Measurements from ENCODE around the gene ASCL5. TPM values are rescaled to one million over a fixed set of nuclear protein-coding genes. Genes with fewer than 3 reads are reported as not detected.

Gene ASCL5
- total and polyA plus RNA-seq, 2 of the 13 experiments (the other 11 are each of a cell fraction or from before 2014, with no cell fraction given): not detected

DNA sequence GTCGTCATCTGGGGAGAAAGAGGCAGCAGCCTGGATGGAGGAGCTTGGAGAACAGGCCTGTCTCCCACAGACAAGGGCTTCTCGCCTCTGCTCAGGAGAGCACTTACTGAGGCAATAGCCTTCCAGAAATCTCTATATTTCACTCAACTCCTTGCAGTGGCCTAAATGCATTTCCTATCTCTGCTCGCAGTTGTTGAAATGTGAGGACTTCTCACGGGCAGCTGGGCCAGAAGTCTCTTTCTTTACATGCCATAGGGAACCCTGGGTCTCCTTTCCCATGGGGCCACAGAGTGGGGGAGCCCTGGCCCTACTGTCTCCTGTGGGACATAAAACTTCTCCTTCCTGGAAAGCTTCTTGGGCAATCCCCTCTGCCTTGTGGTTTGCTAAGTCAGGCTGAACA is 60.0 kb downstream of the ASCL5 start:
- CTCF ChIA-PET (ENCODE audit: low intra/inter-chr PET ratio, low total read pairs): no interaction called here

DNA sequence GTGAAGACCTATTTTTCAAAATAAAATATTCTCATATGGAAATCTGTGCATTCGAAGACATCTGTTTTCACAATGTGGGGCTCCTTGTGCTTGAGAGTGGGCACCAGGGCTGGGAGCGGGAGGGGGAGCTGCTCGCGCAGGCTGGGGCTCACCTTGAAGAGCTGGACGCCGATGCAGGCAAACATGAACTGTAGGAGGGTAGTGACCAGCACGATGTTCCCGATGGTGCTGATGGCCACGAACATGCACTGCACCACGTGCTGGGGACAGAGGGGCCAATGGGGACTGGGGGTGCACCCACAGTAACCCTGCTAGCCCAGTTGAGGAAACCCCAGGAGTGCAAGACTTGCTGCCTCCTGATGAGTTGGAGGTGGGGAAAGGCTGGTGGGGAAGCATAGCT is 61.3 kb downstream of the ASCL5 start:
- in situ Hi-C loops (cut with HindIII; ENCODE audit: extremely low pct_ligation_motif_present, low pct_unique_long_range_greater_than_20kb) (no loop called here), intact Hi-C loops (cut with micrococcal nuclease; ENCODE audit: unreplicated experiment) (no loop called here)
- no peak overlapping the region for H3K4me3 ChIP-seq (replicated peaks in 1 of 3; ENCODE audit: insufficient read depth in 1 of 3, low read depth in 2 of 3, low read length in 3 of 3)
- no peak for FAIRE-seq
- CTCF ChIA-PET (ENCODE audit: low intra/inter-chr PET ratio, low total read pairs): no interaction called here
- H2AFZ ChIP-seq (ENCODE audit: low read length): no peak overlapping the region
- no peak overlapping the region for H3K9ac ChIP-seq (ENCODE audit: insufficient read depth, low read depth, low read length)
- H3K27me3 ChIP-seq (ENCODE audit: control insufficient read depth in 1 of 2, insufficient read depth in 2 of 2, low read length in 2 of 2): peaks cover 0 to 23% of the 10 kb centered on the region in 2 experiments; a peak in 3 of 5 replicates
- no TSS peak for BruUV-seq (replicated peaks)
- no peak overlapping the region for H3K27ac ChIP-seq (ENCODE audit: extremely low read length, insufficient read depth, low read length)
- no peaks in the 10 kb centered on the region for H4K20me1 ChIP-seq (ENCODE audit: insufficient read depth, low read length)
- POLR2A ChIA-PET: no interaction called here
- 64% methylated on average over 8 of the region's 10 CpGs for WGBS (ENCODE audit: low lambda C conversion rate)
- no peak for ATAC-seq
- no peak for DNase-seq (ENCODE audit: low spot score)
- H3K79me2 ChIP-seq (ENCODE audit: insufficient read depth, low read length): no peaks in the 10 kb centered on the region
- no peak overlapping the region for H3K4me2 ChIP-seq (ENCODE audit: low read depth, low read length)
- H3K36me3 ChIP-seq (replicated peaks in 1 of 2; ENCODE audit: control insufficient read depth in 1 of 2, insufficient read depth in 2 of 2, low read length in 2 of 2): no peaks in the 10 kb centered on the region
- H3K4me1 ChIP-seq (ENCODE audit: insufficient read depth, low read length): peaks cover 15% of the 10 kb centered on the region
- no peaks in the 10 kb centered on the region for H3K9me3 ChIP-seq (ENCODE audit: low read length)
- TF ChIP-seq PTBP1 (IDR thresholded peaks at IDR 0.05; ENCODE audit: low read depth, low read length, poor library complexity, severe bottlenecking) (no peak), SNAI1 (CRISPR knock-in tag; IDR thresholded peaks at IDR 0.05; ENCODE audit: borderline replicate concordance) (no peak), SRSF9 (IDR thresholded peaks at IDR 0.05; ENCODE audit: borderline replicate concordance, insufficient read depth, low read depth, low read length, poor library complexity, severe bottlenecking) (no peak), ZNF253 (CRISPR knock-in tag; IDR thresholded peaks at IDR 0.05; ENCODE audit: borderline replicate concordance) (no peak), ZNF75D (CRISPR knock-in tag; IDR thresholded peaks at IDR 0.05; ENCODE audit: borderline replicate concordance) (no peak), ATF4 (CRISPR knock-in tag; IDR thresholded peaks at IDR 0.05) (no peak), SOX5 (CRISPR knock-in tag; IDR thresholded peaks at IDR 0.05; ENCODE audit: borderline replicate concordance) (no peak), KAT2B (IDR thresholded peaks at IDR 0.05; ENCODE audit: borderline replicate concordance, low read depth, low read length) (no peak), NAIF1 (CRISPR knock-in tag; IDR thresholded peaks at IDR 0.05; ENCODE audit: borderline replicate concordance) (no peak)
- TF ChIP-seq, protein P1, sequence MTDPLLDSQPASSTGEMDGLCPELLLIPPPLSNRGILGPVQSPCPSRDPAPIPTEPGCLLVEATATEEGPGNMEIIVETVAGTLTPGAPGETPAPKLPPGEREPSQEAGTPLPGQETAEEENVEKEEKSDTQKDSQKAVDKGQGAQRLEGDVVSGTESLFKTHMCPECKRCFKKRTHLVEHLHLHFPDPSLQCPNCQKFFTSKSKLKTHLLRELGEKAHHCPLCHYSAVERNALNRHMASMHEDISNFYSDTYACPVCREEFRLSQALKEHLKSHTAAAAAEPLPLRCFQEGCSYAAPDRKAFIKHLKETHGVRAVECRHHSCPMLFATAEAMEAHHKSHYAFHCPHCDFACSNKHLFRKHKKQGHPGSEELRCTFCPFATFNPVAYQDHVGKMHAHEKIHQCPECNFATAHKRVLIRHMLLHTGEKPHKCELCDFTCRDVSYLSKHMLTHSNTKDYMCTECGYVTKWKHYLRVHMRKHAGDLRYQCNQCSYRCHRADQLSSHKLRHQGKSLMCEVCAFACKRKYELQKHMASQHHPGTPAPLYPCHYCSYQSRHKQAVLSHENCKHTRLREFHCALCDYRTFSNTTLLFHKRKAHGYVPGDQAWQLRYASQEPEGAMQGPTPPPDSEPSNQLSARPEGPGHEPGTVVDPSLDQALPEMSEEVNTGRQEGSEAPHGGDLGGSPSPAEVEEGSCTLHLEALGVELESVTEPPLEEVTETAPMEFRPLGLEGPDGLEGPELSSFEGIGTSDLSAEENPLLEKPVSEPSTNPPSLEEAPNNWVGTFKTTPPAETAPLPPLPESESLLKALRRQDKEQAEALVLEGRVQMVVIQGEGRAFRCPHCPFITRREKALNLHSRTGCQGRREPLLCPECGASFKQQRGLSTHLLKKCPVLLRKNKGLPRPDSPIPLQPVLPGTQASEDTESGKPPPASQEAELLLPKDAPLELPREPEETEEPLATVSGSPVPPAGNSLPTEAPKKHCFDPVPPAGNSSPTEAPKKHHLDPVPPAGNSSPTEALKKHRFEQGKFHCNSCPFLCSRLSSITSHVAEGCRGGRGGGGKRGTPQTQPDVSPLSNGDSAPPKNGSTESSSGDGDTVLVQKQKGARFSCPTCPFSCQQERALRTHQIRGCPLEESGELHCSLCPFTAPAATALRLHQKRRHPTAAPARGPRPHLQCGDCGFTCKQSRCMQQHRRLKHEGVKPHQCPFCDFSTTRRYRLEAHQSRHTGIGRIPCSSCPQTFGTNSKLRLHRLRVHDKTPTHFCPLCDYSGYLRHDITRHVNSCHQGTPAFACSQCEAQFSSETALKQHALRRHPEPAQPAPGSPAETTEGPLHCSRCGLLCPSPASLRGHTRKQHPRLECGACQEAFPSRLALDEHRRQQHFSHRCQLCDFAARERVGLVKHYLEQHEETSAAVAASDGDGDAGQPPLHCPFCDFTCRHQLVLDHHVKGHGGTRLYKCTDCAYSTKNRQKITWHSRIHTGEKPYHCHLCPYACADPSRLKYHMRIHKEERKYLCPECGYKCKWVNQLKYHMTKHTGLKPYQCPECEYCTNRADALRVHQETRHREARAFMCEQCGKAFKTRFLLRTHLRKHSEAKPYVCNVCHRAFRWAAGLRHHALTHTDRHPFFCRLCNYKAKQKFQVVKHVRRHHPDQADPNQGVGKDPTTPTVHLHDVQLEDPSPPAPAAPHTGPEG (CRISPR knock-in tag; IDR thresholded peaks at IDR 0.05): no peak

More for the DNA sequence above, 60.0 kb downstream of the ASCL5 start:
- DNase-seq (ENCODE audit: low spot score) (no peak), ATAC-seq (no peak), FAIRE-seq (no peak)
- no peaks in the 10 kb centered on the region for H3K9me3 ChIP-seq (ENCODE audit: low read length)
- peaks cover 0 to 33% of the 10 kb centered on the region in 2 experiments; a peak in 3 of 5 replicates for H3K27me3 ChIP-seq (ENCODE audit: control insufficient read depth in 1 of 2, insufficient read depth in 2 of 2, low read length in 2 of 2)
- H3K4me3 ChIP-seq (replicated peaks in 1 of 3; ENCODE audit: insufficient read depth in 1 of 3, low read depth in 2 of 3, low read length in 3 of 3): no peak overlapping the region
- POLR2A ChIA-PET: no interaction called here
- H3K4me2 ChIP-seq (ENCODE audit: low read depth, low read length): no peak overlapping the region
- peaks cover 15% of the 10 kb centered on the region for H3K4me1 ChIP-seq (ENCODE audit: insufficient read depth, low read length)
- TF ChIP-seq MYC (CRISPR knock-in tag; IDR thresholded peaks at IDR 0.05; ENCODE audit: borderline replicate concordance): no peak
- H2AFZ ChIP-seq (ENCODE audit: low read length): no peak overlapping the region
- in situ Hi-C loops (cut with HindIII; ENCODE audit: extremely low pct_ligation_motif_present, low pct_unique_long_range_greater_than_20kb): no loop called here
- 17% methylated on average over 3 of the region's 4 CpGs for WGBS (ENCODE audit: low lambda C conversion rate)
- no peaks in the 10 kb centered on the region for H3K79me2 ChIP-seq (ENCODE audit: insufficient read depth, low read length)
- no peak overlapping the region for H3K27ac ChIP-seq (ENCODE audit: extremely low read length, insufficient read depth, low read length)
- H4K20me1 ChIP-seq (ENCODE audit: insufficient read depth, low read length): no peaks in the 10 kb centered on the region
- no peak overlapping the region for H3K9ac ChIP-seq (ENCODE audit: insufficient read depth, low read depth, low read length)
- intact Hi-C loops (cut with micrococcal nuclease; ENCODE audit: unreplicated experiment): no loop called here
- H3K36me3 ChIP-seq (replicated peaks in 1 of 2; ENCODE audit: control insufficient read depth in 1 of 2, insufficient read depth in 2 of 2, low read length in 2 of 2): no peaks in the 10 kb centered on the region
- no TSS peak for BruUV-seq (replicated peaks)
